HTR-8/SVneo (cell line): ENCODE results near the gene ERH.

ENCODE experiments used
- DNase-seq: peaks from one replicate; pipeline ENCODE4 v3.0.0; 2011; ENCODE audit warnings: low spot score, mixed read lengths; ENCODE audit not compliant: insufficient read length
- FAIRE-seq: peaks from 2 replicates; lab custom pipeline; 2011; peaks lifted over from hg19 to GRCh38; lab: Jason Lieb, UNC

The ERH gene

DNA sequence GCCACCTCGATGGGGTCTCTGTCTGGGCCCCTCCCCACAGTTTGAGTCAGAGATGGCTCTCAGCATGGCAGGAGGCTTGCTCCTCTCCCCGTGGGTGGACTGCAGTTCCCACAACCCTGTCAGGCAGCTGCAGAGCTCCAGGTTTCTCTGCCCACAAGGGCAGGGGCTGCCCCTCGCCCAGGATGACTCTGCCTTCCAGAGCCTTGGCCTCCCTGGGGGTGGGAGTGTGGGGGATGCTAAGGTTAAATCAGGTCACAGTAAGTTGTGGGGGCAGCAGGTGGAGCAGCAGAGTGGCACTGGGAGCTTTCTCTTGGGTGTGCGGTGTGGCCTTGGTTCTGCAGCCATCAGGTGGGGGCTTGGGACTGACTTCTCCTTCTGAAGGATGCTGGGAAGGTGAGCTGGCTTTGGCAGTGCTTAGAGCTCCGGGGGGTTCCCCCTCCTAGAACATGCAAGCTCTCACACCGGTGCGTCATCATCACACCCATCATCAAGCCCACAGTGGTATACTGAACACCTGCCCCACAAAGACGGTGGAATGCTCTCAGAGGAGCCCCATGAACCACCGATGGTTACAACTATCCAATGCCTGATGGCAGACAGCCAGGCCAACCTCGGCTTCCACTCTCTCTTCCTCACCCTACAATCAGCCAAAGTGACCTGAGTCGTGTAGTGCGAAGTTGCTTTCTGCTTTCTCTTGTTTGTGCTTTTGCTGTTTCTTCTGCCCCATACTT, 39.7 kb downstream of the ERH start:
- DNase-seq (no peak), FAIRE-seq (no peak)

DNA sequence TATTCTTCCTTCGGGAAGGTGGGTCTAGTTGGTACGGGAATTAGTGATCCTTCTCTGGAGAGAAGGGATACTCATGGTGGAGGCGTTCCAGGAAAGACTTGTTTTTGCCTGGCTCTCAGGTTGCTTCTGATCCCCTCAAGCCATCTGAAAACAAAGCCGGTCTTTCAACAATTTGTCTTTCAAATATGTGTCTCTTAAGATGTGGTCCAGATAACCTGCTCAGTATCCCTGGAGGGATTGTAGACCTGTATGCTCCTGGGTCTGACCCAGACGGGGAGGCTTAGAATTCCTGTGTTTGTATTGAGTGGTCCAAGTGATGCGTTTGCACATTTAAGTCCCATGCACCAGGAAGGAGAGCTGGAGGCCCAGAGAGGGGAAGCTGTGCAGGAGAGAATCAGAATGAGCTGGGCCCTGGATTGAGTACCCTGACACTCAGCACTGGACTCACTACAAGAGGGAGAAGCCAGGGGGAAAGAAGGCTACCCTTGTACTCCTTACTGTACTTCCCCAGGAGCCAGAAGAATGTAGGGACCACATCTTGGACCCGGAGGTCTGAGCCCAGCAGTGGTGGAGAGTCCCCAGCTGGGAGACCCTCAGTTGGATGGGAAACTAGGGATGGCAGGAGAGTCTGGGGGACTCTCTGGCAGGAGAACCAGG, 40.4 kb downstream of the ERH start:
- FAIRE-seq (no peak), DNase-seq (no peak)

DNA sequence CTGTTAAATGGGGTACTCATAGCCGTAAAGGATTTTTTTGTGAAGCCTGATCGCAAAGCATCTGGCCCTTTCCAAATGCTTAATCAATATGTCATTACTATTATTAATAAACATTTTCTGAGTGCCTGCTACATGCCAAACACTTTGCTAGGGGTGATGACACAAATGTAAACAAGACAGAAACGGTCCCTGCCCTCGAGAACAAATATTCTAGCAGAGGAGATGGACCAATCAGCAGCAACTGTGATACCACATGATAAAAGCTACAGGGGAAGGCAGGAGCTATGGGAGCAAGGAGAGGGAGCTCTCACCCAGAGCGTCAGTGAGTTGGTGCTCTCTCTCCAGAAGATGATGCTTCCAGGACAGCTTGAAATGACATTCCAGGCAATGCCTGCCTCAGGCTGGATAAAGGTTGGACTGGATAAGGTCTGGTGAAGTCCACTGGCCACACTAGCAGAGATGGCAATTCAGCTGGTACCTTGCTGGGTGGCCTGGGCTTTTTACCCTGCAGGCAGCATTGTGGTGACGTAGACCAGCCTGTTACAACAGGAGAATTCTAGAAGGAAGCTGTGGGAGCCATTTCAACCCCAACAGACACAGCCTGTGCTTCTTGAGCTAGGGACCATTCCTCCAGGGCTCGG, 41.1 kb downstream of the ERH start:
- DNase-seq (no peak), FAIRE-seq (peak; percentile 87)

DNA sequence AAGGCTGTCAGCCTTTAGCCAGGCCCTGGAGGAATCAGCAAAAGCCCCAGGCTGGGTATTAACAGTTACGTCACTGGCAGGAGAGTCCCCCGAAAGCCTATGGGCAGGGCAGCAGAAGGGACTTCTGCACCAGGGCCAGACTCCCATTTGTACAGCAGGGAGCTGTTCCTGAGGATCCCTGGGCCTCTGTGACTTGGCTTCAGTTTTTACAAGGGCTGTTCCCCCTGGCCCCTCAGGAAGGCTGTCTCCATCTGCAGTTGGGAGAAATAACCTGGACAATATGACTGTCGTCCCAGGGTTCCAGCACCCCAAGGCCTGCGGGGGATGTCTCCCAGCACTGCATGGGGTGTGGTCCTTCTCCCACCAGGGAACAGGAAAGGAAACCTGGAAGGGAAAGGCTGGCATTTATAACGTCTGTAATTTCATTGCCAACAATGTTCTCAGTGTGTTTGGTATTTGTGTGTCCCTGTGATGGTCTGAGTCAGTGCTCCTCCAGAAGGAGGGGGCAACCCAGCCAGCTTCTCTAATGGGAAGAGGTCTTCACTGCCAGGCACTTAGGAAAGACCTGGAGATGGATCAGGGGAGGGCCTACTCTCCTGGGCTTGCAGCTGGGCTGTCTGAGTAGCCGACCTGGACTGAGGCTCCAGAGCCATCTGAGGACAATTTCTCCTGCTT, 42.4 kb downstream of the ERH start:
- DNase-seq = peak; percentile 67
- peak; percentile 96 for FAIRE-seq

DNA sequence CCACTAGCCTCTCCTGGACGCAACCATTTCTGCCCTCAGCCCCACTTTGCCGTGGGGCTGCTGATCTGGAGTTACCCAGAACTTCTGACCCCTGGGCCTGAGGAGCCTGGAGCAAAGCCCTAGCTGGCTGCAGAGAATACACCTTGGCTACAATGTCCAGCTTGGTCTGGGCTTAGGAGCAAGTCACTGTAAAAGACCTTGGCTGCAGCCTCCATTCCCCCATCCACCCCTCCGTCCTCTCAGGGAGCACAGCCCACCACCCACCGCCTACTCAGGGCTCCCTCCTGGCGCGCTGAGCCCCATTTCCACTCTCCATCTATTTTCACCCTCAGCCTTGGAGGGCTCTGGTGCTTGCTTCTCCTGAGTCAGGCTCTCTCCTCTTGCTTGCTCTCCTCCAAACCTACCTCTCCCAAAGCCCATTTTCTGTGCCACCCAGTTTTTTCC, 42.9 kb downstream of the ERH start:
- peak; percentile 63 for FAIRE-seq

GRCh38 chr14:69354383-69355153, 43.5 kb downstream of the ERH start:
- FAIRE-seq (peak; percentile 75), DNase-seq (no peak)

More for the DNA sequence above, 42.9 kb downstream of the ERH start:
- DNase-seq = no peak

GRCh38 chr14:69353168-69353567, 44.9 kb downstream of the ERH start:
- DNase-seq = no peak
- FAIRE-seq = peak; percentile 26

GRCh38 chr14:69351911-69352310, 46.2 kb downstream of the ERH start:
- DNase-seq (no peak), FAIRE-seq (peak; percentile 94)

DNA sequence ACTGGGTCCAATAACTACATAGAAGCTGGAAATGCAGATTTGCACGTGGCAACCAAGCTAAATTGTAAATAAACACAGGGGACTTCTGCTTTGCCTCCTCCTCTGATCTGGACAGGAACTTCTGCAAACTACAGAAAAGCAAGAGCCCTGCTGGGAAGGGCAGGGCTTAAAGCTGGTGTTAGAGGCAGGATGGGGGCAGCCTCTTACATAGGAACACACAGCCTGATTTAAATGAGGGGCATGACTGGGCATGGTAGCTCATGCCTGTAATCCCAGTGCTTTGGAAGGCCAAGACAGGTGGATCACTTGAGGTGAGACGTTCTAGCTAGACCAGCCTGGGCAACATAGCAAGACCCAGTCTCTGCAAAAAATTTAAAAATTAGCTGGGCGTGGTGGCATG, 46.7 kb downstream of the ERH start:
- DNase-seq = no peak

GRCh38 chr14:69350892-69351291, 47.2 kb downstream of the ERH start:
- no peak for DNase-seq
- no peak for FAIRE-seq

More for the DNA sequence above, 46.7 kb downstream of the ERH start:
- no peak for FAIRE-seq

GRCh38 chr14:69349091-69349777, 48.9 kb downstream of the ERH start:
- DNase-seq = no peak
- FAIRE-seq = peak; percentile 40

DNA sequence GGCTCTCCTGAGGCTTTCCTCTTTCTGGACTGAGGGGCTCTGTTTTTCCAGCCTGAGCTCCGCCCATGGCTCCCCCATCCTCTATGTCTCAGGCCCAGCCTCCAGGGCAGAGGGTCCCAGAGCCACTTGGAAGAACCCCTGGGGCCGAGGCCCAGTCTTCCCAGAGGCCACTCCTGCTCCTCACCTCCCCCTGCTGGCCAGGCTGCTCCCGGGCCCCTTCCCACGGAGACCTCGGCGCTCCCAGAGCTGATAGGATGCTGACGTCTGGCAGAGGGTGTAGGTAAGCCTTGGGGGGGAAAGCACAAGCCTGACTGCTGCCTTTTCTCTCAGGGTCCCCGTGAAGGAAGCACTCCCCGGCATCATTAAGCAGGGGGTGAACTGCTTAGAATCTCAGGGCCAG, 51.4 kb downstream of the ERH start:
- DNase-seq = peak; percentile 79
- FAIRE-seq = peak; percentile 71

DNA sequence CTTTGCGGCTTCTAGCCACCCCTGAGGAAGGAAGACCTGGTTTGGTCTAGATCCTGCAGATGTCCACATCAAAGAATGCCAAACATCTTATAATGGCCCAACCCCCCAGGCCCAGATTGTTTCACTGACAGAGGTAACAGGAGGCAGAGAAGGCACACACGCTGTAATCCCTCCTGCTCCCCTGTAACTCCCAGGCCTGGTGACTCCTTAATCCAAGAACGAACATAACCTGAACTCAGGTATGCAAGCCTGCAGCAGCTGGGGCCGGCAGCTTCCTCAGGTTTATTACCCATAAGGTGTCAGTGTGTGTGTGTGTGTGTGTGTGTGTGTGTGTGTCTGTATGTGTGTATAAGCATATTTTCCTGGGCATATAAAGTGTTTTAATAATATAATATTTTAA, 52.7 kb downstream of the ERH start:
- peak; percentile 85 for FAIRE-seq

GRCh38 chr14:69344171-69344570, 53.9 kb downstream of the ERH start:
- no peak for FAIRE-seq
- DNase-seq = no peak

More for the DNA sequence above, 52.7 kb downstream of the ERH start:
- DNase-seq = no peak

DNA sequence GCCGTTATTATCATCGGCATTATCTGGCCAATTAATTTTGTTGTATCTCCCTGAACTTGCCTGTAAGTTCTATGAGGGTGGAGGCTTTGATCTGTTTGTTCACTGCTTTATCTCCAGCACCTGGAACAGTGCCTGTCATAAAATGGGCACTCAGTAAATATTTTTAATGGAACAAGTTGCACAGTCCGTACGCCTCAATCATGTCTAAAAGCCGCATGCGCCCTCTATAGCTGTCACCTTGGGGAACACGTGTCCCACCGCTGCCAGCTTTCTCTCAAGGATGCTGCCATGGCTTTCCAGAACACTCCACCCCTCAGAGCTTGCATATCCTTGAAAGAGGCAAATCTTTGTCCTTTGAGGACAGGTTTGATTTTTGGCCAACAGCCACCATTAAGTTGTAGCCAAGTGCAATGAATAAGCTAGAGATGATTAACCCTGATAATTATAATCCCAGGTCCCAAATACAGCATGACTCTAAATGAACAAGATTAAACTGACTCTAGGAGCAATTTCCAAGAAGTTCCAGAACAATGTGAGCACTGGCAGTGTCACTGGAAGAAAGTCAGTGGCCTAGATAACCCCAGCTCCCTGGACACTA, 55.1 kb downstream of the ERH start:
- no peak for DNase-seq
- FAIRE-seq = peak; percentile 31

GRCh38 chr14:69339426-69339825, 58.7 kb downstream of the ERH start:
- FAIRE-seq = no peak
- no peak for DNase-seq

DNA sequence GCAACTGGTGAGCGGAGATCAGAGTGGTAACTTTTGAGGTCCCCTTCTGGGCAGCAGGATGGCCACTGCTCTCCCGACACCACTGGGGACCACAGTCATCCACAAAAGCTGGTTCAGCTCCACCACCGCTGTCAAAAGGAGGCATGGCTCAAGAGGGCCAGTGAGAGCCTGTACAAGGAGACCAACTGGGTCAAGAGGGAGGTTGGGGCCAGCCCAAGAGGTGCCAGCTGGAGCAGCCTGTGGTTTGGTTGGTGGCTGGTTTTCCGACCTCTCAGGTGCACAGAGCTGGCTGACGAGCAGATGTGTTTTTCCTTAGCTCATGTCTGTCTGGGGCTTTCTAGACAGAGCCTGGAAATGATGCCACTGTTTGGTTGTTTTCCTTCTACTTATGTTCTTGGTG, 60.1 kb downstream of the ERH start:
- FAIRE-seq = no peak

DNA sequence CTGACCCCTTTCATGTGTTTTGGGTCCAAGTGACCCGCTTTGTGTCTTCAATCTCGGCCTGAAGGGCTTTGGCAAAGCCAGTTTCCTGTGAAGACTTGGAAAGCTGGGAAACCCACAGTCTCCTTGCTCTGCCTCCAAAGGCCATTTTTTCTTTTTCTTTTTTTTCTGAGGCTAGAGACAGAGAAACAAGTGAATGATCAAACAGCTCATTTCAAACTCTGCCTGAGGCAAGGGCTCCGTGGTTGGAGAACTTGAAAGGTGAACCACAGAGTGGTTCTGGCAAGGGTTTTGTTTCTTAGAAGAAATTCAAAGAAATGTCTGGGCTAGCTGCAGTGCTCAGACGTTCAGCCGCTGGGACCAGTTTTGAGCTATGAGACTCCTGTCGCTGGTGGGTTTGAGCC, 62.7 kb downstream of the ERH start:
- no peak for FAIRE-seq
- no peak for DNase-seq

More for the DNA sequence above, 60.1 kb downstream of the ERH start:
- DNase-seq = no peak

DNA sequence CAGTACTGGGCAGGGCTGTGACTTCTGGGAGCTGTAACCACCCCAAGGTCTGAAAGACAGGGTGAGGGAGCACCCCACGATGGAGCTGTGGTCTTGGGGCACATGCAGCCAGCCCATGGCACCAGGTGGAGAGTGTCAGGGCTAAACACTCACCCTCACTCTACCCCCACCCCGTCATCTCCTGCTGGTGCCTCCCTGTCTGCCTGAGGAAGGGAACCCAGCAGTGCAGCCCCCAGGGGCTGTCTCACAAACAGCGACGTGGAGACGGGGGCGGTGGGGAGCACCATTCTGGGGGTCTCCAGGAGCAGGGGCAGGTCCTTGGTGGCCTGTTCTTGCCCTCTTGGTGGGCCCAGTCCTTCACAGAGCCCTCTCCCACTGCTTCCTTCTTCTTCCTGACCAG, 63.5 kb downstream of the ERH start:
- FAIRE-seq = no peak
- no peak for DNase-seq
